CD14-positive monocyte (primary cell): ENCODE results near the gene XPR1. TPM values are rescaled to one million over a fixed set of nuclear protein-coding genes. Genes with fewer than 3 reads are reported as not detected.

Experiments used
- DNase-seq, 3 donors: peaks; one replicate each; pipeline ENCODE4 v3.0.0-alpha.2; 2011 to 2022
- H2AFZ ChIP-seq: 2 replicates; pipeline ENCODE4 v1.6.0; 2012; ENCODE audit warnings: mild to moderate bottlenecking, low read depth, low read length, inconsistent platforms; ENCODE audit not compliant: insufficient read depth, poor library complexity, severe bottlenecking
- H3K27ac ChIP-seq, 2 donors: 1 replicate in 1 of 2; 2 replicates in 1 of 2; pipeline ENCODE4 v1.5.1; 2012 to 2013; ENCODE audit warnings: low read length in 2 of 2, control low read depth in 1 of 2, inconsistent platforms in 1 of 2, low read depth in 1 of 2, mild to moderate bottlenecking in 1 of 2
- H3K27me3 ChIP-seq, 2 donors: one replicate each; pipeline versions ENCODE4 v1.6.0 to v1.6.1; 2011 to 2013; ENCODE audit warnings: low read length in 2 of 2; ENCODE audit not compliant: control insufficient read depth in 2 of 2, insufficient read depth in 2 of 2
- H3K36me3 ChIP-seq, 2 donors: replicated peaks in 1 of 2; 1 replicate in 1 of 2; 2 replicates in 1 of 2; pipeline versions ENCODE4 v1.5.1 to v1.6.1; 2012 to 2013; ENCODE audit warnings: low read length in 2 of 2, control low read depth in 1 of 2, inconsistent platforms in 1 of 2, mild to moderate bottlenecking in 1 of 2; ENCODE audit not compliant: insufficient read depth in 2 of 2, control insufficient read depth in 1 of 2
- H3K4me1 ChIP-seq, 2 donors: 1 replicate in 1 of 2; 2 replicates in 1 of 2; pipeline versions ENCODE4 v1.5.1 to v1.6.1; 2012 to 2013; ENCODE audit warnings: low read length in 2 of 2, control low read depth in 1 of 2, inconsistent platforms in 1 of 2, mild to moderate bottlenecking in 1 of 2, moderate library complexity in 1 of 2; ENCODE audit not compliant: insufficient read depth in 2 of 2, control insufficient read depth in 1 of 2
- H3K4me2 ChIP-seq: replicated peaks from 2 replicates; pipeline ENCODE3; 2012; ENCODE audit warnings: low read length, moderate library complexity, mild to moderate bottlenecking; ENCODE audit not compliant: poor library complexity, severe bottlenecking; ENCODE audit errors: extremely low read depth
- H3K4me3 ChIP-seq, 3 experiments: fragments of 200-600 bp in 1 of 3; sonication (generic) in 1 of 3; replicated peaks in 1 of 3; 1 replicate in 2 of 3; 2 replicates in 1 of 3; pipeline ENCODE4 v1.5.1; 2011 to 2013; ENCODE audit warnings: low read length in 3 of 3, mild to moderate bottlenecking in 3 of 3, control low read depth in 2 of 3, low read depth in 2 of 3, inconsistent platforms in 1 of 3, moderate library complexity in 1 of 3
- H3K79me2 ChIP-seq: 2 replicates; pipeline ENCODE4 v1.6.0; 2012; ENCODE audit warnings: mild to moderate bottlenecking, control low read depth, inconsistent platforms, low read length, moderate library complexity; ENCODE audit not compliant: insufficient read depth
- H3K9ac ChIP-seq: 2 replicates; pipeline ENCODE4 v1.6.0; 2017; ENCODE audit warnings: low read length, mild to moderate bottlenecking; ENCODE audit not compliant: insufficient read depth, poor library complexity, severe bottlenecking
- H3K9me3 ChIP-seq, 2 donors: replicated peaks in 1 of 2; 1 replicate in 1 of 2; 2 replicates in 1 of 2; pipeline versions ENCODE4 v1.5.1 to v1.6.1; 2012 to 2013; ENCODE audit warnings: low read length in 2 of 2, control low read depth in 1 of 2; ENCODE audit not compliant: control insufficient read depth in 1 of 2, insufficient read depth in 1 of 2
- H4K20me1 ChIP-seq: 2 replicates; pipeline ENCODE4 v1.6.0; 2012; ENCODE audit warnings: mild to moderate bottlenecking, low read length, control low read depth, moderate library complexity; ENCODE audit not compliant: insufficient read depth
- H3K27ac Mint-ChIP-seq, 7 donors: one replicate each; pipeline ENCODE4 v1.8.0; 2020; ENCODE audit warnings: mild to moderate bottlenecking in 7 of 7, mixed read lengths in 7 of 7, moderate library complexity in 6 of 7, inconsistent platforms in 2 of 7
- H3K27me3 Mint-ChIP-seq, 3 donors: one replicate each; pipeline ENCODE4 v1.8.0; 2021 to 2022; ENCODE audit warnings: low read depth in 3 of 3, mild to moderate bottlenecking in 3 of 3, mixed read lengths in 3 of 3, moderate library complexity in 3 of 3, inconsistent platforms in 1 of 3
- H3K36me3 Mint-ChIP-seq, 2 donors: one replicate each; pipeline ENCODE4 v1.8.0; 2020; ENCODE audit warnings: mixed read lengths in 2 of 2, inconsistent platforms in 1 of 2, mild to moderate bottlenecking in 1 of 2
- H3K4me1 Mint-ChIP-seq: one replicate; pipeline ENCODE4 v1.8.0; 2020; ENCODE audit warnings: mild to moderate bottlenecking, mixed read lengths
- H3K4me3 Mint-ChIP-seq, 2 donors: one replicate each; pipeline ENCODE4 v1.8.0; 2020; ENCODE audit warnings: mild to moderate bottlenecking in 2 of 2, mixed read lengths in 2 of 2, moderate library complexity in 1 of 2
- H3K9me3 Mint-ChIP-seq, 7 donors: one replicate each; pipeline ENCODE4 v1.8.0; 2020 to 2022; ENCODE audit warnings: mixed read lengths in 7 of 7, mild to moderate bottlenecking in 6 of 7, moderate library complexity in 6 of 7, inconsistent platforms in 2 of 7
- WGBS: methylation state at CpG from one replicate; pipeline ENCODE4 v1.1.5; 2013; ENCODE audit warnings: missing lambda C conversion rate; ENCODE audit not compliant: insufficient coverage; 5-methylcytosine and 5-hydroxymethylcytosine counted together
- intact Hi-C, 2 donors: fragments of 100-400 bp; cut with micrococcal nuclease; formaldehyde crosslinking; loops; one replicate each; pipeline versions ENCODE4 v1.15.0 to v1.15.1; 2023
- polyA plus RNA-seq, 3 donors: library from polyadenylated mRNA; depleted of rRNA in 1 of 3; unstranded in 2 of 3; stranded (reverse) in 1 of 3; fragments of 300-500 nt in 2 of 3; fragments of >200 nt in 1 of 3; fragmentation: Illumina TruSeq in 2 of 3; gene quantifications; 1 replicate in 2 of 3; 2 replicates in 1 of 3; pipeline ENCODE4 v1.2.3, GENCODE V29; 2012 to 2021
- TF ChIP-seq, protein P1 (sequence below): fragments of 200-600 bp; IDR thresholded peaks from one replicate; pipeline ENCODE4 v1.8.0; 2022; ENCODE audit warnings: antibody characterized with exemption, mild to moderate bottlenecking

Gene XPR1
- polyA plus RNA-seq, 3 donors = 4.7 to 12.5 (median 8.7) TPM

DNA sequence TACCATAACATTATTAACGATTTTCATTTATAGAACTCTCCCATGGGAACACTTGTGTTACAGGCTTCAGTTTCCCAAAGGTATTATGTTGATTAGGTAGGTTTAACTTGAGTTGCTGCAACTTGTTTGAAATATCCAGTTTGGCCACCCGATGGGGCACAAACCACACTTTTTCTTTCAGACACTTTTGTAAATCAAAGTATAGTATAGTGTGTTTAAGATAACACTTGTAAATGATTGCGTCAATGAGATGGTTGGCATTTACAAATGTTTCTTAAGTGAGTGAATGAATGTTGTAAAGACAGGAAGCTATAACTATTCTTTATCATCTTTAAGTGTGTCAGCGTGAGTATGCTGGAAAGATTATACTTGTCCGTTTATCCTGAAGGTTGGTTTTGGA, 4.3 kb downstream of the XPR1 start:
- Mint-ChIP-seq H3K36me3 (peaks cover 3% of the 10 kb centered on the region in 2 donors), H3K4me1 (peaks cover 2% of the 10 kb centered on the region)
- DNase-seq = no peak

DNA sequence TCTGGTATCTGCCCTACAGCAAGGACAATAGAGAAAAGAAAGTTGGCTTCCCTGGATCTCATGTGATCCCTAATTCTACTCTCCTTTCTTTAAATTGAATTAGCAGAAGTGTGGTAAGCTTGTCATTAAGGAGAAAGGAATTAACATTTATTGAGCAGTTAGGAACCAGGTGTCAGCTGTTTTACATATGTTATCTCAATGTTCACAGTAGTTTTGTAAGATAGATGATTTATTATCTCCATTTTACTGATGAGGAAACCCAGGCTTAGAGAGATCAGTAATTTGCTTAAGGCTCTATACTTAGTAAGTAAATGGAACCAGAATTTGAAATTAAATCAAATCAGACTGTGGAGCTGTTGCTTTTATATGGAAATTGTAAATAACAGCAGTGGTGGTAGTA, 8.0 kb downstream of the XPR1 start:
- no peaks in the 10 kb centered on the region for H3K36me3 ChIP-seq
- TF ChIP-seq, protein P1, sequence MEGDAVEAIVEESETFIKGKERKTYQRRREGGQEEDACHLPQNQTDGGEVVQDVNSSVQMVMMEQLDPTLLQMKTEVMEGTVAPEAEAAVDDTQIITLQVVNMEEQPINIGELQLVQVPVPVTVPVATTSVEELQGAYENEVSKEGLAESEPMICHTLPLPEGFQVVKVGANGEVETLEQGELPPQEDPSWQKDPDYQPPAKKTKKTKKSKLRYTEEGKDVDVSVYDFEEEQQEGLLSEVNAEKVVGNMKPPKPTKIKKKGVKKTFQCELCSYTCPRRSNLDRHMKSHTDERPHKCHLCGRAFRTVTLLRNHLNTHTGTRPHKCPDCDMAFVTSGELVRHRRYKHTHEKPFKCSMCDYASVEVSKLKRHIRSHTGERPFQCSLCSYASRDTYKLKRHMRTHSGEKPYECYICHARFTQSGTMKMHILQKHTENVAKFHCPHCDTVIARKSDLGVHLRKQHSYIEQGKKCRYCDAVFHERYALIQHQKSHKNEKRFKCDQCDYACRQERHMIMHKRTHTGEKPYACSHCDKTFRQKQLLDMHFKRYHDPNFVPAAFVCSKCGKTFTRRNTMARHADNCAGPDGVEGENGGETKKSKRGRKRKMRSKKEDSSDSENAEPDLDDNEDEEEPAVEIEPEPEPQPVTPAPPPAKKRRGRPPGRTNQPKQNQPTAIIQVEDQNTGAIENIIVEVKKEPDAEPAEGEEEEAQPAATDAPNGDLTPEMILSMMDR = no peak
- H3K4me1 ChIP-seq = no peaks in the 10 kb centered on the region
- H4K20me1 ChIP-seq = peaks cover 44% of the 10 kb centered on the region
- Mint-ChIP-seq H3K4me3 (no peak overlapping the region), H3K4me1 (no peaks in the 10 kb centered on the region), H3K9me3 (no peaks in the 10 kb centered on the region), H3K27ac (no peak overlapping the region), H3K27me3 (no peaks in the 10 kb centered on the region), H3K36me3 (peaks cover 3 to 10% of the 10 kb centered on the region in 2 donors)
- H3K79me2 ChIP-seq = peaks cover 6% of the 10 kb centered on the region
- H3K9me3 ChIP-seq = no peaks in the 10 kb centered on the region
- intact Hi-C loops = loop anchor here in 1 of 2 donors (10.0 kb wide), 1 partner anchor 375 kb away; no protein-coding TSS in a partner anchor
- no peak for DNase-seq
- no peak overlapping the region for H2AFZ ChIP-seq
- H3K27me3 ChIP-seq = no peaks in the 10 kb centered on the region
- no peak overlapping the region for H3K4me3 ChIP-seq
- no peak overlapping the region for H3K27ac ChIP-seq
- no peak overlapping the region for H3K4me2 ChIP-seq
- H3K9ac ChIP-seq = no peak overlapping the region

More for the DNA sequence above, 4.3 kb downstream of the XPR1 start:
- H3K36me3 ChIP-seq = no peaks in the 10 kb centered on the region
- Mint-ChIP-seq H3K27ac (no peak overlapping the region), H3K27me3 (no peaks in the 10 kb centered on the region), H3K4me3 (no peak overlapping the region), H3K9me3 (no peaks in the 10 kb centered on the region)
- H2AFZ ChIP-seq = no peak overlapping the region
- no peaks in the 10 kb centered on the region for H3K27me3 ChIP-seq
- H3K79me2 ChIP-seq = peaks cover 28% of the 10 kb centered on the region
- WGBS = no CpG with 5 or more reads among the region's 5 CpGs
- H3K4me2 ChIP-seq = no peak overlapping the region
- H3K4me1 ChIP-seq = peaks cover 13 to 17% of the 10 kb centered on the region in 2 donors
- no peak overlapping the region for H3K9ac ChIP-seq
- no peaks in the 10 kb centered on the region for H3K9me3 ChIP-seq
- H3K27ac ChIP-seq = no peak overlapping the region
- TF ChIP-seq, protein P1 = no peak
- intact Hi-C loops = loop anchor here in 1 of 2 donors (10.0 kb wide), 1 partner anchor 379 kb away; no protein-coding TSS in a partner anchor
- H3K4me3 ChIP-seq = no peak overlapping the region
- peaks cover 36% of the 10 kb centered on the region for H4K20me1 ChIP-seq
